GM12878 (cell line): ENCODE measurements around the gene OR2D3.

Source experiments
- BRCA1 ChIP-seq: IDR thresholded peaks from 2 replicates; pipeline ENCODE4 v1.6.1; 2011; ENCODE audit warnings: low read depth, low read length, improper control_type of control experiment
- CBX5 ChIP-seq: sonication (generic); IDR thresholded peaks from 2 replicates; pipeline ENCODE4 v1.6.1; 2016; ENCODE audit warnings: low read depth, moderate library complexity, mild to moderate bottlenecking, inconsistent platforms
- CEBPB ChIP-seq, 2 experiments: fragments of 150-350 bp in 1 of 2; IDR thresholded peaks; 2 replicates each; pipeline ENCODE4 v1.6.1; 2012 to 2014; ENCODE audit warnings: low read depth in 2 of 2, low read length in 2 of 2, borderline replicate concordance in 1 of 2, inconsistent platforms in 1 of 2
- CHD1 ChIP-seq: IDR thresholded peaks from 2 replicates; pipeline ENCODE4 v1.6.1; 2012; ENCODE audit warnings: low read depth, low read length, improper control_type of control experiment
- CTCF ChIP-seq, 3 experiments: IDR thresholded peaks in 2 of 3; conservative IDR thresholded peaks in 1 of 3; 2 replicates each; pipeline ENCODE4 v1.5.1; 2011; ENCODE audit warnings: low read depth in 3 of 3, low read length in 3 of 3, mild to moderate bottlenecking in 3 of 3, control low read depth in 2 of 3, moderate library complexity in 2 of 3, inconsistent platforms in 1 of 3, mixed read lengths in 1 of 3; ENCODE audit not compliant: control insufficient read depth in 2 of 3, insufficient read depth in 1 of 3; ENCODE audit errors: extremely low read depth in 1 of 3
- EP300 ChIP-seq, 2 experiments: fragments of 150-350 bp in 1 of 2; IDR thresholded peaks; 2 replicates each; pipeline ENCODE4 v1.6.1; 2011 to 2012; ENCODE audit warnings: low read depth in 2 of 2, low read length in 2 of 2, borderline replicate concordance in 1 of 2, improper control_type of control experiment in 1 of 2, inconsistent platforms in 1 of 2; ENCODE audit not compliant: control insufficient read depth in 1 of 2
- EZH2 ChIP-seq: IDR thresholded peaks from 2 replicates; pipeline ENCODE4 v1.6.1; 2012; ENCODE audit warnings: low read depth, mild to moderate bottlenecking, control low read depth, inconsistent platforms, low read length, borderline replicate concordance; ENCODE audit not compliant: control insufficient read depth
- GABPA ChIP-seq: IDR thresholded peaks from 2 replicates; pipeline ENCODE4 v1.6.1; 2014; ENCODE audit warnings: antibody characterized with exemption, low read depth, mild to moderate bottlenecking, inconsistent platforms
- KAT2A ChIP-seq: conservative IDR thresholded peaks from 2 replicates; pipeline ENCODE4 v1.6.1; 2011; ENCODE audit warnings: low read depth, low read length; ENCODE audit not compliant: control insufficient read depth
- MXI1 ChIP-seq: fragments of 150-350 bp; IDR thresholded peaks from 2 replicates; pipeline ENCODE4 v1.6.1; 2011; ENCODE audit warnings: low read depth, mild to moderate bottlenecking, inconsistent platforms, low read length, improper control_type of control experiment
- POLR2A ChIP-seq: IDR thresholded peaks from 2 replicates; pipeline ENCODE4 v1.6.1; 2011; ENCODE audit warnings: low read depth, mild to moderate bottlenecking, low read length
- POLR2AphosphoS5 ChIP-seq: IDR thresholded peaks from 2 replicates; pipeline ENCODE4 v1.6.1; 2011; ENCODE audit warnings: mild to moderate bottlenecking, low read length, inconsistent platforms
- TBL1XR1 ChIP-seq: IDR thresholded peaks from 2 replicates; pipeline ENCODE4 v1.6.1; 2012; ENCODE audit warnings: low read depth, low read length, improper control_type of control experiment
- ZBTB33 ChIP-seq: fragments of 450-650 bp; IDR thresholded peaks from 2 replicates; pipeline ENCODE4 v1.6.1; 2017; ENCODE audit warnings: mild to moderate bottlenecking

GRCh38 chr11:6892400-6892799 is 28.4 kb upstream of the OR2D3 start, which contains the start of gene OR2D2:
- TF ChIP-seq MXI1 (no peak), KAT2A (no peak), CBX5 (no peak), CEBPB (IDR thresholded peaks at IDR 0.05; ENCODE audit: borderline replicate concordance in 1 of 2, low read depth in 2 of 2, low read length in 2 of 2) (no peak), CTCF (IDR thresholded peaks at IDR 0.05 in 2 of 3, conservative IDR thresholded peaks at IDR 0.05 in 1 of 3; ENCODE audit: control insufficient read depth in 2 of 3, extremely low read depth in 1 of 3, insufficient read depth in 1 of 3, low read depth in 3 of 3, low read length in 3 of 3) (no peak), CHD1 (no peak), EZH2 (no peak), POLR2A (no peak), TBL1XR1 (no peak), POLR2AphosphoS5 (no peak), EP300 (IDR thresholded peaks at IDR 0.05; ENCODE audit: borderline replicate concordance in 1 of 2, control insufficient read depth in 1 of 2, low read depth in 2 of 2, low read length in 2 of 2) (no peak), ZBTB33 (no peak), BRCA1 (no peak), GABPA (no peak)
